Astrocyte of the cerebellum (primary cell): ENCODE results near the gene FAM53B.
"Not testable (repeated sequence)": the region's sequence is repeated elsewhere in the genome, so short reads cannot be mapped to it uniquely, and the experiment has no call there.

Source experiments
- DNase-seq: peaks from one replicate; pipeline ENCODE4 v3.0.0-alpha.2; 2011; ENCODE audit warnings: low read depth
- H3K4me3 ChIP-seq: 2 replicates; pipeline ENCODE4 v1.5.1; 2011; ENCODE audit warnings: mild to moderate bottlenecking, low read depth, low read length, moderate library complexity
- CTCF ChIP-seq: IDR thresholded peaks from 2 replicates; pipeline ENCODE4 v1.5.1; 2012; ENCODE audit warnings: low read length, low read depth, moderate library complexity, mild to moderate bottlenecking; ENCODE audit errors: missing control alignments
- in situ Hi-C: cut with HindIII; loops from 2 replicates; pipeline ENCODE4 v1.10.0; 2017; ENCODE audit warnings: low sequenced_read_pairs

The FAM53B gene

GRCh38 chr10:124744102-124745050, at the start of gene FAM53B:
FAM53B (minus strand) TSS chr10:124744378; CDS start chr10:124706713, 37,665 bp downstream.
- peak within 1 kb of the TSS; percentile 58 for H3K4me3 ChIP-seq
- in situ Hi-C loops, result no loop called here
- DNase-seq, result peak; percentile 40
- TF ChIP-seq CTCF, result no peak

GRCh38 chr10:124792998-124793352, 48.8 kb upstream of the FAM53B start:
- no peak for TF ChIP-seq CTCF
- no peak overlapping the region for H3K4me3 ChIP-seq
- in situ Hi-C loops, result no loop called here
- no peak for DNase-seq

GRCh38 chr10:124791547-124792348, 47.6 kb upstream of the FAM53B start, which contains the start of gene EEF1AKMT2:
EEF1AKMT2 (minus strand) TSS chr10:124791887; CDS start chr10:124791833, 54 bp downstream.
- in situ Hi-C loops, result no loop called here
- peak; percentile 56 for DNase-seq
- no peak for TF ChIP-seq CTCF
- peak within 1 kb of the TSS; percentile 76 for H3K4me3 ChIP-seq

- H3K4me3 ChIP-seq, in situ Hi-C loops, DNase-seq: not testable (repeated sequence)
These were observed 38.7 kb upstream of the FAM53B start for GRCh38 chr10:124782900-124783299.

- in situ Hi-C loops, result no loop called here
- no peak for TF ChIP-seq CTCF
- H3K4me3 ChIP-seq, result no peak overlapping the region
- DNase-seq, result no peak
These were observed 24.6 kb upstream of the FAM53B start for GRCh38 chr10:124768791-124769190.

- DNase-seq, result no peak
- H3K4me3 ChIP-seq, result no peak overlapping the region
- no peak for TF ChIP-seq CTCF
- in situ Hi-C loops, result no loop called here
These were observed 21.1 kb upstream of the FAM53B start for GRCh38 chr10:124765256-124765655.
